HG03108 (cell line): ENCODE data around the gene IKBKE.

Source experiments
- ATAC-seq: cut with Tn5 transposase; IDR thresholded peaks from one replicate; pipeline ENCODE4 v1.9.1; 2021; ENCODE audit warnings: moderate library complexity; ENCODE audit not compliant: unreplicated experiment

The IKBKE gene

DNA sequence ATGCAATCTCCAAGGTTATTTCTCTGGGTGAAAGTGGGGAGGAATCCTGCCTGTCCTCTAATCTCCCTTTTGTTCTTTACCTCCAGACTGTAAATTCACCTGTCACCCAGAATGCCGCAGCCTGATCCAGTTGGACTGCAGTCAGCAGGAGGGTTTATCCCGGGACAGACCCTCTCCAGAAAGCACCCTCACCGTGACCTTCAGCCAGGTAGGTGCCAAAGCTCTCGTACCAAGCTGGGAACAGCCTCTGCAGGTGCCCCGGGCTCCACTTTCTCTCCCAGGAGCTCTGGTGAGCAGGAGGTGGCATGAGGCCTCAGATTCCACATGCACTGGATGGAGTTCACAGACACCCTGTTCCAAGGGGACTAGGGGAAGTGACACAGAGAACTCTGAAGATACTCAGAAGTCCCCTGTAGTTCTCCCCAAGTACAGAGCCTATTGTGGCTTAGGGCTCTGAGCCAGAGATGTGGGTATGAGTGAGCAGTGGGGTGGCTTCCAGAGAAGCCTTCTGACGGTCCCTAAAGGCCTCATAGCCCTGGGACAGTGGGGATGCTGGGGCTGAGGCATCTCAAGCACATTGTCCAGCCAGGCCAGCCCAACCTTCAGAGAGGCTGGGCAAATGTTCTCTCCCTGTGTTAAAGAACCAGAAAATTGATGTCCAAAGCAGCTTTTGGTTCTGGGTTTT lies 68.0 kb downstream of the IKBKE start:
- ATAC-seq, result no peak

DNA sequence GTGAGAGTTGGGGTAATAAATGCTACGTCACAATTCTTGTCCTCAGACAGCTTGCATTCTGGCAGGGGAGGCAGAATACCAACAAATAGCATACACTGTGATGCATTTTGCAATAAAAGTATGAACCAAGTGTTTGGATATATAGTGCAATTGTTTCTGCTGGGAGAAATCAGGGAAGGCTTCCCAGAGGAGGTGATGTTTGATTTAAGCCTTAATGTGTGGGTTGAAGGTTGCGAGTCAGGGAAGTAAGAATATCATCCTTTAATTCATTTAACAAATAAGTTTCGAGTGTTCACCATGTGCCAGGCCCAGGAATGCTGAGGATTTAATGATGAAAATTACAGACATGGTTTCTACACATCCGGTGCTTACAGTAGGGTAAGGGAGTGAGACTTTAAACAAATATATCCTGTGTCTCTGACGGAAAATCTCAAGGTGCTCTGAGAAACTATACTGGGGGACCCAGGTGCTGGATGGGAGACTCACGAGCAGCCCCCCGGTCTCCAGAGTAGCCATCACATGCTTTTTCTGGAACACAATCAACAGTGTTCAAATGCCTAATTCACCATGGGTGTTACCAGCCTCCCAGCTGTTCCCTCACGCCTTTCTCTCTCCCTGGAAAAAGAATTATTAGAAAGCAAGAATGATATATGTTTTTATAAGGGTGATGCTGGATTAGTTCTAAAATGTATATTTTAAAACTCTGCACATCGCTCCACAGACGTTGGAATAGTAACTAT lies 68.8 kb downstream of the IKBKE start:
- ATAC-seq, result no peak

DNA sequence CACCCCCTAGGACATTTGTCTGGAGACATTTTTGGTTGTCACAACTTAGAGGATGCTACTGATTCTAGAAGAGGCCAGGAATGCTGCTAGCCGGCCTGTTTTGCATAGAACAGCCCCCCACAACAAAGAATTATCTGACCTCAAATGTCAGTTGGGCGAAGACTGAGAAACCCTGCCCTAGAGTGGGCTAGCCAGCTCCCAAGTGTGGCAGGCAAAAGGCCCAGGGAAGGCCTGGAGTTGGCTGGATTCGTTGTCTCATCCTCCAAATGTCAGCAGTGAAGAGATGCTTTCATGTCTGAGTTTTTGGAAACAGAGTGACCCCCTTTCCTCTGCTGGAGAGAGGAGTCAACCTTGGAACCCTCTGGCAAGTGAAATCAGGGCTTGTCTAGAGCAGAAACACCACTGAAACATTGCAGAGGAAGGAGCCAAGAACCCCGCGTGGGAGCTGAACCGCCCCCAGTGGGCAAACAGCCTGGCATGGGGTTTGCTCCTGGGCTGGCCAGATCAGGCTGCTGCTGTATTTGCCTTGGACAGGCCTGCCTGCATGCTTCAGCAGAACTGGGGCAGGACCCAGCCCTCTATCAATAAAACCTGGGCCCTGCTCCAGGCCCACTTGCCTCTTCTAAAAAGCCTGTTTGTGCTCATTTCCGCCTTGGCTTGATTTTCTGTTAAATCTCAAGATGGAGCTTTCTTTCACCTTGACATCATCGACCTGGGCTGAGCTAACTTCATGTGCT lies 69.9 kb downstream of the IKBKE start:
- no peak for ATAC-seq

DNA sequence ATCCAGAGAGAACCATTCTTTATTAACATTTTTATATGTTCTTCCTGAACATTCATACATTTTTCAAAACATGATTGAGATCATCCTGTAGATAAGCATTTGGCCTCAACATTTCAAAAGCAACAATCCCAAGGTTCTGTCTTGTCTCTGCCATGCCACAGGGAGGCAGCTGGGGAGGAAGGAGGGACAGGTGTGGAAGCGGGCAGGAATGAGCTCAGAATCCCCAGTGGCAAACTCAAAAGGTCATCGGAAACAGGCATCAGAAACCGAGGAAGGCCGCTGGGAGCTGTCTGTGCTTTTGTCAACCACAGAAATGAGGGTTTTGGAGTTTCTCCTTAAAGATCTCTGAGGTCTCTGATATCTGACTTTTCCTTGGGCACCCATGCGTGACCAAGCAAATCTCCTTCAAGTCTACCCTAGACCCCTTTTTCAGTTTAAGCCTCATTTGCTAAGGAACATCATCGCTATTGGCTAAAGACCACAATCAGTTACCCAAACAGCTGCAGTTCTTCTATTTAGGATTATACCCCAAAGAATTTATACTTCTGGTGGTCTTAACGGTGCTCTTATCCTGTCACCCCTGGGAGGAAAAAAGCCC lies 71.1 kb downstream of the IKBKE start:
- no peak for ATAC-seq

DNA sequence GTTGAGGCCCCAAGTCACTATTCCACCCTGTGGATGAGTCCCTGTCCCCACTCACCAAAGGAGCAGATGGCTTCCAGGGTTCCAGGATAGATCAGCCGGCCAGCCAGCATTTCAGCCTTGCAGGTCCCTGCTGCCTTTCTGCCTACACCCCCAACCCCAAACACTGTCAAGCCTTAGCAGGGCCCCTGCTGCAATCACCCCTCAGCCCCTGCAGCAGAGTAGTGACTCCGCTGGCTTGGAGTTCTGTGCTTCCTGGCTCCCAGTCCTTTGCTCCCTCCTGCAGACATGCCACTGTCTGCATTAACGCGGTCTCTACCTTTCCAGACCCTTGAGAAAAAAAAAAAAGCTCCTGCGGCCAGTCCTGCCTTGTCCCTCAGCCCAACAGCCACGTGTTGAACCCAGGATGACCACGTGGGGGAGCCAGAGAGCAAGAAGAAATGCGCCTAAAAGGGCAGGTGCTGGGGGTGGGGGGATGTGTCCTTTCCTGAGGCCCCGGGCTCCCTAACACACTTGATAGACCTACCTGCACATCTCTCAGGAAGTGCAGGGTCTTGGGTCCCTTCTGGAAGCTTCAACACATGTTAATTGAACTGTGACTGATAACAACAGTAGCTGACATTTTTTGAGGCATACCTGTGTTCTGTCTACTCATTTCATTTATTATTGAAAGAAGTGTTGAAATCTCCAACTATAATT lies 74.4 kb downstream of the IKBKE start:
- ATAC-seq, result no peak

DNA sequence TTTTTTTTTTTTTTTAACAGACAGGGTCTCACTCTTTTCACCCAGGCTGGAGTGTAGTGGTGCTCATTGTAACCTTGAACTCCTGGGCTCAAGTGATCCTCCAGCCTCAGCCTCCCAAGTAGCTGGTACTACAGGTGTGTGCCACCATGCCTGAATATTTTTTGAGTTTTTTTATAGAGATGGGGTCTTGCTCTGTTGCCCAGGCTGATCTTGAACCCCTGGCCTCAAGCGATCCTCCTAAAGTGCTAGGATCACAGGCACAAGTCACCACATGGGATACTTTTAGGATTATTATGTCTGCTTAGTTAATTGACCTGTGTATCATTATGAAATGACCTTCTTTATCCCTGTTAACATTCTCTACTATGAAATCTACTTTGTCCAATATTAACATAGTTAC lies 75.1 kb downstream of the IKBKE start:
- no peak for ATAC-seq
